NCI-H1105 treated with DMSO at 0.1 percent for 48 hours (cell line): ENCODE results near the gene C10orf90.

Experiments used
- DNase-seq: peaks from one replicate; lab custom pipeline; 2025; lab: John Stamatoyannopoulos, UW

The C10orf90 gene

GRCh38 chr10:126670056-126670894 is at the start of gene C10orf90:
Gene C10orf90, minus strand, starts transcription at chr10:126670693. Its CDS starts 213 bp downstream, at chr10:126670480.
- DNase-seq = no peak

GRCh38 chr10:126716366-126716765 is 45.9 kb upstream of the C10orf90 start:
- no peak for DNase-seq

GRCh38 chr10:126713594-126713993 is 43.1 kb upstream of the C10orf90 start:
- DNase-seq = no peak

- DNase-seq = no peak
These were observed 42.2 kb upstream of the C10orf90 start for GRCh38 chr10:126712681-126713080.

GRCh38 chr10:126705951-126706565 is 35.6 kb upstream of the C10orf90 start:
- DNase-seq = no peak

- DNase-seq = no peak
These were observed 34.6 kb upstream of the C10orf90 start for GRCh38 chr10:126705131-126705530.

- no peak for DNase-seq
These were observed 34.2 kb upstream of the C10orf90 start for GRCh38 chr10:126704649-126705048.

- DNase-seq = no peak
These were observed 31.7 kb upstream of the C10orf90 start for GRCh38 chr10:126702181-126702580.

GRCh38 chr10:126701526-126701925 is 31.0 kb upstream of the C10orf90 start:
- no peak for DNase-seq

GRCh38 chr10:126696684-126697083 is 26.2 kb upstream of the C10orf90 start:
- DNase-seq = no peak

GRCh38 chr10:126691456-126691855 is 21.0 kb upstream of the C10orf90 start:
- DNase-seq = no peak

GRCh38 chr10:126690534-126690933 is 20.0 kb upstream of the C10orf90 start:
- no peak for DNase-seq

- DNase-seq = no peak
These were observed 19.0 kb upstream of the C10orf90 start for GRCh38 chr10:126689461-126689994.

- no peak for DNase-seq
These were observed 16.7 kb upstream of the C10orf90 start for GRCh38 chr10:126687121-126687606.

GRCh38 chr10:126686719-126687118 is 16.2 kb upstream of the C10orf90 start:
- no peak for DNase-seq

- DNase-seq = no peak
These were observed 15.8 kb upstream of the C10orf90 start for GRCh38 chr10:126686268-126686667.

GRCh38 chr10:126685756-126686155 is 15.3 kb upstream of the C10orf90 start:
- no peak for DNase-seq

GRCh38 chr10:126684171-126684745 is 13.8 kb upstream of the C10orf90 start:
- DNase-seq = no peak

- DNase-seq = no peak
These were observed 13.0 kb upstream of the C10orf90 start for GRCh38 chr10:126683466-126683865.

- DNase-seq = no peak
These were observed 5.4 kb upstream of the C10orf90 start for GRCh38 chr10:126675656-126676438.

- no peak for DNase-seq
These were observed 4.4 kb upstream of the C10orf90 start for GRCh38 chr10:126674741-126675515.
